PC-9 (cell line): ENCODE data around the gene ZEB2. TPM values are rescaled to one million over a fixed set of nuclear protein-coding genes. Genes with fewer than 3 reads are reported as not detected.
A peak's percentile ranks its signal among the peaks of the same experiment; 100 is the strongest.

ENCODE experiments used
- BruUV-seq: library from RNA; stranded (reverse); fragments of 400-500 nt; replicated peaks from 2 replicates; lab custom pipeline; 2021; lab: Mats Ljungman, UMichigan
- CTCF ChIA-PET: fragments of 300-600 bp; sonication (Branson Sonifier 250); formaldehyde crosslinking; loops from one replicate; lab custom pipeline; 2022; ENCODE audit warnings: antibody characterized with exemption; lab: Charles Lee
- POLR2A ChIA-PET: fragments of 300-600 bp; sonication (Branson Sonifier 250); formaldehyde crosslinking; loops from one replicate; lab custom pipeline; 2022; ENCODE audit warnings: antibody characterized with exemption; ENCODE audit not compliant: unreplicated experiment; lab: Charles Lee
- DNase-seq, 2 experiments: peaks; one replicate each; pipeline versions ENCODE4 v3.0.0 to v3.0.0-alpha.2; 2015 to 2022; ENCODE audit warnings: mixed read lengths in 1 of 2
- H2AFZ ChIP-seq: fragments of 200-600 bp; sonication (generic); 2 replicates; pipeline ENCODE4 v1.8.1; 2017; ENCODE audit warnings: antibody characterized with exemption
- H3F3A ChIP-seq: fragments of 200-600 bp; sonication (generic); 2 replicates; pipeline ENCODE4 v1.8.1; 2017; ENCODE audit warnings: antibody characterized with exemption, mild to moderate bottlenecking, low read depth; ENCODE audit not compliant: insufficient read depth
- H3K27ac ChIP-seq: fragments of 200-600 bp; sonication (generic); 2 replicates; pipeline ENCODE4 v1.6.1; 2016; ENCODE audit warnings: mixed run types
- H3K27me3 ChIP-seq: fragments of 200-600 bp; sonication (generic); 2 replicates; pipeline ENCODE4 v1.6.1; 2016; ENCODE audit warnings: low read depth, mixed run types; ENCODE audit not compliant: insufficient read depth
- H3K36me3 ChIP-seq: fragments of 200-600 bp; sonication (generic); 2 replicates; pipeline ENCODE4 v1.6.1; 2016; ENCODE audit warnings: low read depth, mixed run types
- H3K4me1 ChIP-seq: fragments of 200-600 bp; sonication (generic); replicated peaks from 2 replicates; pipeline ENCODE4 v1.6.1; 2016; ENCODE audit warnings: mixed run types; ENCODE audit not compliant: insufficient read depth
- H3K4me2 ChIP-seq: fragments of 200-600 bp; sonication (generic); 2 replicates; pipeline ENCODE4 v1.6.1; 2017; ENCODE audit warnings: mixed run types
- H3K4me3 ChIP-seq: fragments of 200-600 bp; sonication (generic); 2 replicates; pipeline ENCODE4 v1.6.1; 2016; ENCODE audit warnings: mixed run types
- H3K79me2 ChIP-seq: fragments of 200-600 bp; sonication (generic); 2 replicates; pipeline ENCODE4 v1.6.1; 2017; ENCODE audit warnings: low read depth, mixed run types
- H3K9me2 ChIP-seq: fragments of 200-600 bp; sonication (generic); 2 replicates; pipeline ENCODE4 v1.8.1; 2017; ENCODE audit warnings: mild to moderate bottlenecking; ENCODE audit not compliant: insufficient read depth
- H3K9me3 ChIP-seq: fragments of 200-600 bp; sonication (generic); 2 replicates; pipeline ENCODE4 v1.8.1; 2016; ENCODE audit warnings: low read depth; ENCODE audit not compliant: insufficient read depth
- H4K20me1 ChIP-seq: fragments of 200-600 bp; sonication (generic); 2 replicates; pipeline ENCODE4 v1.8.1; 2017; ENCODE audit not compliant: insufficient read depth
- EZH2 ChIP-seq: fragments of 200-600 bp; sonication (generic); IDR thresholded peaks from 2 replicates; pipeline ENCODE4 v1.8.0; 2017; ENCODE audit warnings: antibody characterized with exemption, low read depth
- intact Hi-C: fragments of 100-400 bp; cut with micrococcal nuclease; formaldehyde crosslinking; loops from one replicate; pipeline ENCODE4 v1.10.0; 2022; ENCODE audit not compliant: unreplicated experiment
- total RNA-seq: library from RNA; stranded (reverse); gene quantifications from 2 replicates; pipeline ENCODE4 v1.2.3, GENCODE V29; 2021
- TF ChIP-seq, protein P1 (sequence below): fragments of 200-600 bp; sonication (generic); conservative IDR thresholded peaks from 2 replicates; pipeline ENCODE4 v1.6.1; 2017; ENCODE audit warnings: mixed run types, antibody characterized with exemption, mild to moderate bottlenecking, moderate library complexity

ZEB2 gene
- total RNA-seq, 1 experiment from 2014 or later = 0.09 TPM

DNA sequence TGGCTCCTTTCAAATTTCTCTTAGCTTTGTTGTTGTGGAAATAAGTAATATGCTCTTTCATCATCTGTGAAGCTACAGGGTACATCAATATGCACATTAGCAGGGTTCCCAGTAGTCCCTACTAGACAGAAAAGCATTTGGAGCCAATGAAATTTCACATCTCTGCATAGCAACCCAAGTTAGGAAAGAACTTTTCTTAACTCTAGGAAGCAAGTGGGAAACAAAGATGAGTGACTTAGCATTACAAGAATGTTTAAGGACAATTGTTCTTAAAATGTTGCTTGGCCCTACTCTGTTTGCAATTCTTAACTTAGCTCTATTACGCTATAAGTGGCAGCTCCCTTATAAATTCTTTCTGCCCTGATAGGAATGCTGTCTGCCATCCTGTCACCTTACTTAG is 39.6 kb downstream of the ZEB2 start:
- no peak overlapping the region for H3K4me2 ChIP-seq
- intact Hi-C loops = no loop called here
- H4K20me1 ChIP-seq = no peaks in the 10 kb centered on the region
- H3K27me3 ChIP-seq = no peaks in the 10 kb centered on the region
- TF ChIP-seq, protein P1, sequence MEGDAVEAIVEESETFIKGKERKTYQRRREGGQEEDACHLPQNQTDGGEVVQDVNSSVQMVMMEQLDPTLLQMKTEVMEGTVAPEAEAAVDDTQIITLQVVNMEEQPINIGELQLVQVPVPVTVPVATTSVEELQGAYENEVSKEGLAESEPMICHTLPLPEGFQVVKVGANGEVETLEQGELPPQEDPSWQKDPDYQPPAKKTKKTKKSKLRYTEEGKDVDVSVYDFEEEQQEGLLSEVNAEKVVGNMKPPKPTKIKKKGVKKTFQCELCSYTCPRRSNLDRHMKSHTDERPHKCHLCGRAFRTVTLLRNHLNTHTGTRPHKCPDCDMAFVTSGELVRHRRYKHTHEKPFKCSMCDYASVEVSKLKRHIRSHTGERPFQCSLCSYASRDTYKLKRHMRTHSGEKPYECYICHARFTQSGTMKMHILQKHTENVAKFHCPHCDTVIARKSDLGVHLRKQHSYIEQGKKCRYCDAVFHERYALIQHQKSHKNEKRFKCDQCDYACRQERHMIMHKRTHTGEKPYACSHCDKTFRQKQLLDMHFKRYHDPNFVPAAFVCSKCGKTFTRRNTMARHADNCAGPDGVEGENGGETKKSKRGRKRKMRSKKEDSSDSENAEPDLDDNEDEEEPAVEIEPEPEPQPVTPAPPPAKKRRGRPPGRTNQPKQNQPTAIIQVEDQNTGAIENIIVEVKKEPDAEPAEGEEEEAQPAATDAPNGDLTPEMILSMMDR = no peak
- no peak for TF ChIP-seq EZH2
- H3K9me3 ChIP-seq = no peaks in the 10 kb centered on the region
- H3K4me1 ChIP-seq = peaks cover 20% of the 10 kb centered on the region
- no peaks in the 10 kb centered on the region for H3K36me3 ChIP-seq
- H2AFZ ChIP-seq = no peak overlapping the region
- BruUV-seq = no TSS peak
- no peak overlapping the region for H3K4me3 ChIP-seq
- H3F3A ChIP-seq = no peaks in the 10 kb centered on the region
- ChIA-PET POLR2A (interaction anchor here (0.7 kb wide), 1 partner anchor 1887 kb away, joined by 4 read pairs; no protein-coding TSS in a partner anchor), CTCF (interaction anchor here (0.6 to 0.7 kb wide), 3 partner anchors 40 to 1004 kb away, joined by 6 to 11 read pairs (median 8); partner anchors contain the start of gene ZEB2)
- no peak overlapping the region for H3K27ac ChIP-seq
- DNase-seq = peak; percentile 3 to 39
- no peaks in the 10 kb centered on the region for H3K79me2 ChIP-seq
- H3K9me2 ChIP-seq = no peaks in the 10 kb centered on the region

DNA sequence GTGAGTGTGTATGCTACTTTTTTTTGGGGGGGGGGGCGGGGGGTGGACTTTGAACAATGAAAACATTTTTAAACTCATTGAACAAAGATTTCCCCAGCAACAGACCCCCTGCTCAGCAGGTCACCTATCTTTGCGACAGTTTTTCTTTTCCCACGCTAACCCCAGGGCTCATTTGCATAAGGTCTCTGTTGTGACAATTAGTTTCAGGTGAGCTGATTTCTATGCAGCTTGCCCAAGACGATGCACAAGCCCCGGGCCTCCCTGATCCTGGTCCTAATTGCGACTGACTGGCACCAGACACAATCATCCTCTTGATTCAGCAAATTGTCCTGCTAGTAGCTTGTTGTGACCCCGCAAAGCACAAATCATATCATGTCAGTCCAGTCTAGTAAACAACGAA is 40.3 kb downstream of the ZEB2 start:
- Histone ChIP-seq H3K27me3 (no peaks in the 10 kb centered on the region), H2AFZ (no peak overlapping the region), H3K79me2 (no peaks in the 10 kb centered on the region), H4K20me1 (no peaks in the 10 kb centered on the region), H3K27ac (no peak overlapping the region), H3K9me2 (no peaks in the 10 kb centered on the region), H3K36me3 (no peaks in the 10 kb centered on the region), H3K9me3 (no peaks in the 10 kb centered on the region), H3K4me3 (no peak overlapping the region), H3F3A (no peaks in the 10 kb centered on the region), H3K4me2 (no peak overlapping the region), H3K4me1 (peaks cover 20% of the 10 kb centered on the region)
- DNase-seq = no peak
- intact Hi-C loops = no loop called here
- ChIA-PET CTCF (no interaction called here), POLR2A (no interaction called here)
- BruUV-seq = no TSS peak
- TF ChIP-seq EZH2 = no peak
- TF ChIP-seq, protein P1 = no peak

DNA sequence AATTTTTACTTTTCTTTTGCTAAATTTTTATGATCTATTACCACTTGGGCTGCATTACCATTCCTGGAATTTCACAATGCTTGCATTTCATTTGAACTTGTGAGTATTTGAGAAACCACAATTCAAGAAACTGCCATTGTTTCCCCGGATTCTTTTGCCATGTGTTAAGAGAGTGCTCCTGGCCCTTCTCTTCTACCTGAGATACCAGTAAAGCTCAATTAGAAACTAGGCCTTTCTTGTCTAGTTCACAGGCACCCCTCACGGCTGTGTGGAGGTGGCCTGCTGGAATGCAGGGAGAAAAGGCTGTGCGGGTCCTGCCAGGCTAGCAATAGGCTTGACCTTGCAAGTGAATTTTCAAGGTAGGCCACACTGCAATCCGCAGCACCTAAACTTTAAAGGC is 40.8 kb downstream of the ZEB2 start:
- Histone ChIP-seq H3F3A (no peaks in the 10 kb centered on the region), H3K36me3 (no peaks in the 10 kb centered on the region), H3K4me2 (no peak overlapping the region), H3K4me3 (no peak overlapping the region), H3K27me3 (no peaks in the 10 kb centered on the region), H2AFZ (peak overlapping the region; percentile 60; the same call in 1 of the 2 replicates), H3K79me2 (no peaks in the 10 kb centered on the region), H3K27ac (no peak overlapping the region), H3K4me1 (peaks cover 20% of the 10 kb centered on the region), H4K20me1 (no peaks in the 10 kb centered on the region), H3K9me2 (no peaks in the 10 kb centered on the region), H3K9me3 (no peaks in the 10 kb centered on the region)
- ChIA-PET CTCF (no interaction called here), POLR2A (no interaction called here)
- no TSS peak for BruUV-seq
- TF ChIP-seq, protein P1 = no peak
- no peak for TF ChIP-seq EZH2
- DNase-seq = peak in 1 of 2 experiments; percentile 20
- intact Hi-C loops = no loop called here
